Smooth muscle cell (in vitro differentiated cells): Measurements from ENCODE around the gene AIMP2. TPM values are rescaled to one million over a fixed set of nuclear protein-coding genes. Genes with fewer than 3 reads are reported as not detected.
"Not testable (repeated sequence)": the region's sequence is repeated elsewhere in the genome, so short reads cannot be mapped to it uniquely, and the experiment has no call there.

Experiments
- DNase-seq: peaks from one replicate; lab custom pipeline; 2025; ENCODE audit not compliant: unreplicated experiment; lab: John Stamatoyannopoulos, UW
- H2AFZ ChIP-seq: fragments of 200-600 bp; sonication (generic); 2 replicates; pipeline ENCODE4 v1.6.0; 2016; ENCODE audit warnings: antibody characterized with exemption, low read depth, mild to moderate bottlenecking
- H3F3A ChIP-seq: fragments of 200-600 bp; sonication (generic); 2 replicates; pipeline ENCODE4 v1.6.0; 2017; ENCODE audit warnings: antibody characterized with exemption, low read depth
- H3K27ac ChIP-seq: fragments of 200-600 bp; sonication (generic); 2 replicates; pipeline ENCODE4 v1.5.1; 2016; ENCODE audit warnings: low read depth, mild to moderate bottlenecking
- H3K27me3 ChIP-seq: fragments of 200-600 bp; sonication (generic); 2 replicates; pipeline ENCODE4 v1.6.1; 2016; ENCODE audit warnings: low read depth, mild to moderate bottlenecking
- H3K36me3 ChIP-seq: fragments of 200-600 bp; sonication (generic); 2 replicates; pipeline ENCODE4 v1.5.1; 2016; ENCODE audit warnings: low read depth
- H3K4me1 ChIP-seq: fragments of 200-600 bp; sonication (generic); 2 replicates; pipeline ENCODE4 v1.5.1; 2016; ENCODE audit warnings: low read depth
- H3K4me2 ChIP-seq: fragments of 200-600 bp; sonication (generic); 2 replicates; pipeline ENCODE4 v1.6.0; 2016; ENCODE audit warnings: mild to moderate bottlenecking
- H3K4me3 ChIP-seq: fragments of 200-600 bp; sonication (generic); 2 replicates; pipeline ENCODE4 v1.5.1; 2016; ENCODE audit warnings: mild to moderate bottlenecking
- H3K79me2 ChIP-seq: fragments of 200-600 bp; sonication (generic); 2 replicates; pipeline ENCODE4 v1.6.0; 2016; ENCODE audit warnings: low read depth, mild to moderate bottlenecking
- H3K9ac ChIP-seq: fragments of 200-600 bp; sonication (generic); 2 replicates; pipeline ENCODE4 v1.6.0; 2016; ENCODE audit warnings: low read depth
- H3K9me3 ChIP-seq: fragments of 200-600 bp; sonication (generic); replicated peaks from 2 replicates; pipeline ENCODE4 v1.5.1; 2016; ENCODE audit warnings: low read depth
- H4K20me1 ChIP-seq: fragments of 200-600 bp; sonication (generic); 2 replicates; pipeline ENCODE4 v1.6.0; 2016; ENCODE audit warnings: low read depth
- CTCF ChIP-seq: fragments of 200-600 bp; sonication (generic); IDR thresholded peaks from 2 replicates; pipeline ENCODE4 v1.5.1; 2017; ENCODE audit warnings: borderline replicate concordance, mild to moderate bottlenecking, antibody characterized with exemption; ENCODE audit not compliant: insufficient read depth, poor library complexity, severe bottlenecking
- WGBS: methylation state at CpG from one replicate; pipeline ENCODE4 v1.1.7; 2016; ENCODE audit warnings: low lambda C conversion rate; 5-methylcytosine and 5-hydroxymethylcytosine counted together
- polyA plus RNA-seq: library from polyadenylated mRNA; unstranded; fragments of >200 nt; fragmentation: Nextera tagmentation; extraction: Ambion mirVana; gene quantifications from 2 replicates; pipeline ENCODE4 v1.2.1, GENCODE V29; 2016
- total RNA-seq: library from RNA; depleted of rRNA; stranded (reverse); fragments of >200 nt; gene quantifications from 2 replicates; pipeline ENCODE4 v1.2.3, GENCODE V29; 2014

AIMP2 gene
- total and polyA plus RNA-seq, 2 experiments from 2014 or later = 30.1 to 43.7 TPM

DNA sequence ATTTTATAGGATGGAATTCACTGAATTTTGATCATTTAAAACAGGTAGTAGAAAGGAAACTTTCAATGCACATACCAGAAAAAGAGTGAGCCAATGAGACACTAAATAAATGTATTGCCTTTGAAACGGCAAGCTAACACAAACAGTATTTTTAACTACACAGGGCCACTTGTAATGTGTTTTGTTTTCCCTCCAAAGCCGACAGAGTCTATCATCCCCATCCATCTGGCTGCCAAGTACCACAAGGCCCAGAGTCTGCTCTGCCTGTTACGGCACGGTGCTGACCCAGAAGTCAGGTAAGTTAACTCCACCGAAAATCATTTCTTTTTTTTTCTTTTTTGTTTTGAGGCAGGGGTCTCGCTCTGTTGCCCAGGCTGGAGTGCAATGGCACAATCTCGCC is 23.6 kb downstream of the AIMP2 start:
- Histone ChIP-seq H3K4me2 (no peak overlapping the region), H3K4me3 (no peak overlapping the region), H3F3A (no peaks in the 10 kb centered on the region), H2AFZ (no peak overlapping the region), H4K20me1 (peaks cover 42% of the 10 kb centered on the region), H3K27me3 (no peaks in the 10 kb centered on the region), H3K9me3 (no peaks in the 10 kb centered on the region), H3K36me3 (peaks cover 14% of the 10 kb centered on the region), H3K9ac (no peak overlapping the region), H3K27ac (no peak overlapping the region), H3K4me1 (no peaks in the 10 kb centered on the region), H3K79me2 (peaks cover 7% of the 10 kb centered on the region)
- no peak for DNase-seq
- no peak for TF ChIP-seq CTCF
- WGBS = 97% methylated on average over 7 of the region's 7 CpGs

DNA sequence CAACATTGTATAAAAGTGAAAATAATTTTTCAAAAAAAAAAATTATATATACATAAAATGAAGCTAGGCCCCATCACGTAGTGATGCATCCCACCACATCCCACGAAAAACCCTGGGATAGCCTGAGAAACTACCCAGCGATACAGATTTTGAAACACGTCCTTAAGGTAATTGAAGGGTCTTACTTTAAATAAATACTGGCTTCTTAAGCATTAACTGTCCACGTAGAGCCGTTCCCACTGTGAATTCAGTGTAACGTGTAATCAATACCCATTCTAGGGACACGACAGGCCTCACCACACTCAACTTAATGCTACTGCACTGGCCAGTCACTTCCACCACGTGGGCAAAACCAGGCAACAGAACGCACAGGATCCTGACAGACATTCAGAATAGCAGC is 26.1 kb downstream of the AIMP2 start:
- no peak for DNase-seq
- H3F3A ChIP-seq = no peaks in the 10 kb centered on the region
- no peak overlapping the region for H2AFZ ChIP-seq
- peaks cover 7% of the 10 kb centered on the region for H3K79me2 ChIP-seq
- peaks cover 38% of the 10 kb centered on the region for H4K20me1 ChIP-seq
- H3K4me3 ChIP-seq = no peak overlapping the region
- H3K27ac ChIP-seq = no peak overlapping the region
- peaks cover 14% of the 10 kb centered on the region for H3K36me3 ChIP-seq
- no peaks in the 10 kb centered on the region for H3K9me3 ChIP-seq
- WGBS = 96% methylated on average over 10 of the region's 10 CpGs
- H3K4me1 ChIP-seq = no peaks in the 10 kb centered on the region
- H3K4me2 ChIP-seq = no peak overlapping the region
- no peak overlapping the region for H3K9ac ChIP-seq
- TF ChIP-seq CTCF = no peak
- no peaks in the 10 kb centered on the region for H3K27me3 ChIP-seq

GRCh38 chr7:6035686-6036085 is 26.6 kb downstream of the AIMP2 start:
- Histone ChIP-seq H3K4me1 (no peaks in the 10 kb centered on the region), H3K27ac (no peak overlapping the region), H4K20me1 (peaks cover 38% of the 10 kb centered on the region), H3K27me3 (no peaks in the 10 kb centered on the region), H3K9ac (no peak overlapping the region), H3K9me3 (no peaks in the 10 kb centered on the region), H3K79me2 (peaks cover 7% of the 10 kb centered on the region), H3F3A (no peaks in the 10 kb centered on the region), H3K4me3 (no peak overlapping the region), H3K4me2 (no peak overlapping the region), H2AFZ (no peak overlapping the region), H3K36me3 (peaks cover 14% of the 10 kb centered on the region)
- WGBS = 96% methylated on average over 13 of the region's 13 CpGs
- no peak for DNase-seq
- no peak for TF ChIP-seq CTCF

- Histone ChIP-seq H3K27ac (no peak overlapping the region), H3K9ac (no peak overlapping the region), H3K4me2 (no peak overlapping the region), H3K36me3 (peaks cover 24% of the 10 kb centered on the region), H2AFZ (no peak overlapping the region), H3F3A (no peaks in the 10 kb centered on the region), H3K4me3 (no peak overlapping the region), H3K27me3 (no peaks in the 10 kb centered on the region), H3K79me2 (peaks cover 32% of the 10 kb centered on the region), H4K20me1 (peaks cover 22% of the 10 kb centered on the region), H3K9me3 (no peaks in the 10 kb centered on the region), H3K4me1 (no peaks in the 10 kb centered on the region)
- DNase-seq = no peak
- 95% methylated on average over 4 of the region's 4 CpGs for WGBS
- no peak for TF ChIP-seq CTCF
Observed at GRCh38 chr7:6049780-6050179, 40.7 kb downstream of the AIMP2 start.

- Histone ChIP-seq H4K20me1 (peaks cover 36% of the 10 kb centered on the region), H3K36me3 (peaks cover 16% of the 10 kb centered on the region), H3K79me2 (peaks cover 46% of the 10 kb centered on the region)
- not testable (repeated sequence) for H3K27ac ChIP-seq, H3K9ac ChIP-seq, H3K9me3 ChIP-seq, H3F3A ChIP-seq, H3K4me2 ChIP-seq, H3K4me1 ChIP-seq, H2AFZ ChIP-seq, H3K27me3 ChIP-seq, H3K4me3 ChIP-seq, DNase-seq
- 91% methylated on average over 9 of the region's 9 CpGs for WGBS
Observed at GRCh38 chr7:6051185-6051584, 42.1 kb downstream of the AIMP2 start.
